ENCODE measurements around the gene RTKN. TPM values are rescaled to one million over a fixed set of nuclear protein-coding genes. Genes with fewer than 3 reads are reported as not detected.
A peak's percentile ranks its signal among the peaks of the same experiment; 100 is the strongest.

RTKN gene
- total and polyA plus RNA-seq, 2 of the 13 experiments (the other 11 are each of a cell fraction or from before 2014, with no cell fraction given): 159 to 166 TPM

- no peak for TF ChIP-seq SMARCE1 (IDR thresholded peaks at IDR 0.05; ENCODE audit: borderline replicate concordance)
- TF ChIP-seq ARHGAP35 (CRISPR knock-in tag; IDR thresholded peaks at IDR 0.05; ENCODE audit: borderline replicate concordance): 0 out of 2 replicates have a peak, but pooled peaks have one; percentile 68
- TF ChIP-seq AFF4 (CRISPR knock-in tag; IDR thresholded peaks at IDR 0.05): no peak
- peak; percentile 83 for TF ChIP-seq MNT (IDR thresholded peaks at IDR 0.05)
- peak; percentile 85 for TF ChIP-seq ZNF543 (CRISPR knock-in tag; IDR thresholded peaks at IDR 0.05)
- no peak; the same call in 1 of the 2 replicates for TF ChIP-seq ZNF44 (CRISPR knock-in tag; IDR thresholded peaks at IDR 0.05)
- TF ChIP-seq MTA1 (CRISPR knock-in tag; IDR thresholded peaks at IDR 0.05; ENCODE audit: borderline replicate concordance): peak; percentile 89; the same call in 1 of the 2 replicates
- peak; percentile 94 for TF ChIP-seq U2AF1 (optimal IDR thresholded peaks at IDR 0.05; ENCODE audit: low read depth, low read length)
- peak; percentile 98 for TF ChIP-seq ZKSCAN8 (CRISPR knock-in tag; IDR thresholded peaks at IDR 0.05; ENCODE audit: borderline replicate concordance)
- TF ChIP-seq ZBTB20 (CRISPR knock-in tag; IDR thresholded peaks at IDR 0.05; ENCODE audit: borderline replicate concordance, low read depth): peak; percentile 82
- peak; percentile 98 for TF ChIP-seq SIN3A (IDR thresholded peaks at IDR 0.05; ENCODE audit: borderline replicate concordance, low read depth, low read length)
- peak; percentile 91 for TF ChIP-seq BORCS8-MEF2B (CRISPR knock-in tag; IDR thresholded peaks at IDR 0.05)
- peak; percentile 63; the same call in 1 of the 2 replicates for TF ChIP-seq ZBTB43 (CRISPR knock-in tag; conservative IDR thresholded peaks at IDR 0.05)
- 0 out of 2 replicates have a peak, but pooled peaks have one; percentile 4 for TF ChIP-seq XBP1 (CRISPR knock-in tag; IDR thresholded peaks at IDR 0.05)
- no peak for TF ChIP-seq ZNF776 (CRISPR knock-in tag; IDR thresholded peaks at IDR 0.05)
- 0 out of 2 replicates have a peak, but pooled peaks have one; percentile 76 for TF ChIP-seq ZNF550 (CRISPR knock-in tag; IDR thresholded peaks at IDR 0.05; ENCODE audit: borderline replicate concordance)
- no peak for TF ChIP-seq ZNF740 (CRISPR knock-in tag; IDR thresholded peaks at IDR 0.05)
- TF ChIP-seq ZFP62 (CRISPR knock-in tag; IDR thresholded peaks at IDR 0.05): no peak
- TF ChIP-seq ZMYM3 (CRISPR knock-in tag; IDR thresholded peaks at IDR 0.05): peak; percentile 85; the same call in 1 of the 2 replicates
- TF ChIP-seq THAP8 (CRISPR knock-in tag; IDR thresholded peaks at IDR 0.05; ENCODE audit: borderline replicate concordance): no peak
- peak; percentile 99 for TF ChIP-seq ZNF605 (CRISPR knock-in tag; IDR thresholded peaks at IDR 0.05)
Observed at GRCh38 chr2:74454654-74455511, 13.1 kb upstream of the RTKN start, which contains the start of gene INO80B (continued).
